ENCODE measurements around the gene TAB2. TPM values are rescaled to one million over a fixed set of nuclear protein-coding genes. Genes with fewer than 3 reads are reported as not detected.

Gene TAB2
- total and polyA plus RNA-seq, 9 of the 15 experiments (the other 6 are each of a cell fraction or from before 2014, with no cell fraction given) = 9.1 to 38.3 (median 18.6) TPM

DNA sequence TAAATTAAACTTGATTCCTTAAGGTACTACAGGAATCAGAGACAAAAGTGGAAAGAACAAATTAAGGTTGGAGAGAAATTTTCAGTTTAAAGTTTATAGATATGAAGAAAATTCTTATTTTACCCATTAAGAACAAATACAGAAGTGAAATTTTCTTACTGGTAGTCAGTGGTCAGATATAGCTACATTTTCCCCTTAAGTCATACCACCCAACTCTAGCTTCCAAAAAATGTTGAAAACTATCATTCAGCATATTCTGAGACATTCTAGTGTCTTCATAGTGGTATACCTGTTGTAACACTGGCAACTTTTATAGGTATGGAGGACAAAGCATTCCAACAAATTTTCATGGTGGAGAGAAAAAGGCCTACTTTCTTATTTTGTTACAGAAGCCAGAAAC lies 67.0 kb downstream of the TAB2 start:
- Histone ChIP-seq H3K79me2 (ENCODE audit: control insufficient read depth, insufficient read depth, low read length) (no peaks in the 10 kb centered on the region), H2AFZ (ENCODE audit: low read depth, low read length) (no peak overlapping the region), H3K4me2 (ENCODE audit: insufficient read depth, low read length) (no peak overlapping the region), H4K20me1 (replicated peaks; ENCODE audit: control insufficient read depth, insufficient read depth, low read length) (no peaks in the 10 kb centered on the region), H3K9me1 (ENCODE audit: control insufficient read depth, insufficient read depth, low read length) (no peaks in the 10 kb centered on the region), H3K4me3 (no peak overlapping the region), H3K27me3 (ENCODE audit: control insufficient read depth in 2 of 2, insufficient read depth in 2 of 2, low read length in 2 of 2) (no peaks in the 10 kb centered on the region), H3K27ac (ENCODE audit: extremely low read depth, low read depth, low read length) (no peak overlapping the region), H3K36me3 (ENCODE audit: control insufficient read depth, insufficient read depth, low read length) (peaks cover 13% of the 10 kb centered on the region; the same call in 2 of the 3 replicates), H3K9ac (ENCODE audit: insufficient read depth in 1 of 2, low read depth in 2 of 2, low read length in 2 of 2) (no peak overlapping the region), H3K9me3 (replicated peaks; ENCODE audit: control insufficient read depth, insufficient read depth, low read depth, low read length) (no peaks in the 10 kb centered on the region), H3K4me1 (replicated peaks in 1 of 2; ENCODE audit: control insufficient read depth in 2 of 2, insufficient read depth in 2 of 2, low read length in 2 of 2) (no peaks in the 10 kb centered on the region)
- ATAC-seq = no peak
- no peak for FAIRE-seq
- CTCF ChIA-PET (ENCODE audit: low intra/inter-chr PET ratio) = no interaction called here
- POLR2A ChIA-PET = interaction anchor here (0.7 kb wide), 1 partner anchor 19 kb away, joined by 3 read pairs; no protein-coding TSS in a partner anchor
- intact Hi-C loops (cut with micrococcal nuclease) = no loop called here
- no TSS peak for BruUV-seq (replicated peaks)
- in situ Hi-C loops (cut with MboI) = no loop called here
- DNase-seq (ENCODE audit: extremely low read depth in 1 of 4, low spot score in 3 of 4) = no peak
- TF ChIP-seq GATA2 (CRISPR knock-in tag; IDR thresholded peaks at IDR 0.05) (no peak), SRSF9 (IDR thresholded peaks at IDR 0.05; ENCODE audit: borderline replicate concordance, low read depth, low read length) (no peak), TRIM24 (IDR thresholded peaks at IDR 0.05) (no peak), GATAD2B (IDR thresholded peaks at IDR 0.05; ENCODE audit: borderline replicate concordance) (no peak), KDM1A (IDR thresholded peaks at IDR 0.05) (no peak), GABPB1 (CRISPR knock-in tag; IDR thresholded peaks at IDR 0.05) (no peak), ARID1B (IDR thresholded peaks at IDR 0.05) (no peak), CBX3 (IDR thresholded peaks at IDR 0.05; ENCODE audit: borderline replicate concordance in 1 of 2, low read length in 2 of 2) (no peak)
- TF ChIP-seq, protein P1, sequence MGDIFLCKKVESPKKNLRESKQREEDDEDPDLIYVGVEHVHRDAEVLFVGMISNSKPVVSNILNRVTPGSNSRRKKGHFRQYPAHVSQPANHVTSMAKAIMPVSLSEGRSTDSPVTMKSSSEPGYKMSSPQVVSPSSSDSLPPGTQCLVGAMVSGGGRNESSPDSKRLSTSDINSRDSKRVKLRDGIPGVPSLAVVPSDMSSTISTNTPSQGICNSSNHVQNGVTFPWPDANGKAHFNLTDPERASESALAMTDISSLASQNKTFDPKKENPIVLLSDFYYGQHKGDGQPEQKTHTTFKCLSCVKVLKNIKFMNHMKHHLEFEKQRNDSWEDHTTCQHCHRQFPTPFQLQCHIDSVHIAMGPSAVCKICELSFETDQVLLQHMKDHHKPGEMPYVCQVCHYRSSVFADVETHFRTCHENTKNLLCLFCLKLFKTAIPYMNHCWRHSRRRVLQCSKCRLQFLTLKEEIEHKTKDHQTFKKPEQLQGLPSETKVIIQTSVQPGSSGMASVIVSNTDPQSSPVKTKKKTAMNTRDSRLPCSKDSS (IDR thresholded peaks at IDR 0.05; ENCODE audit: low read depth, partially characterized antibody) = no peak
- TF ChIP-seq, protein P2, sequence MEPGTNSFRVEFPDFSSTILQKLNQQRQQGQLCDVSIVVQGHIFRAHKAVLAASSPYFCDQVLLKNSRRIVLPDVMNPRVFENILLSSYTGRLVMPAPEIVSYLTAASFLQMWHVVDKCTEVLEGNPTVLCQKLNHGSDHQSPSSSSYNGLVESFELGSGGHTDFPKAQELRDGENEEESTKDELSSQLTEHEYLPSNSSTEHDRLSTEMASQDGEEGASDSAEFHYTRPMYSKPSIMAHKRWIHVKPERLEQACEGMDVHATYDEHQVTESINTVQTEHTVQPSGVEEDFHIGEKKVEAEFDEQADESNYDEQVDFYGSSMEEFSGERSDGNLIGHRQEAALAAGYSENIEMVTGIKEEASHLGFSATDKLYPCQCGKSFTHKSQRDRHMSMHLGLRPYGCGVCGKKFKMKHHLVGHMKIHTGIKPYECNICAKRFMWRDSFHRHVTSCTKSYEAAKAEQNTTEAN (CRISPR knock-in tag; IDR thresholded peaks at IDR 0.05) = no peak
- TF ChIP-seq, protein P3, sequence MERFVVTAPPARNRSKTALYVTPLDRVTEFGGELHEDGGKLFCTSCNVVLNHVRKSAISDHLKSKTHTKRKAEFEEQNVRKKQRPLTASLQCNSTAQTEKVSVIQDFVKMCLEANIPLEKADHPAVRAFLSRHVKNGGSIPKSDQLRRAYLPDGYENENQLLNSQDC (CRISPR knock-in tag; IDR thresholded peaks at IDR 0.05) = no peak
- TF ChIP-seq, protein P4, sequence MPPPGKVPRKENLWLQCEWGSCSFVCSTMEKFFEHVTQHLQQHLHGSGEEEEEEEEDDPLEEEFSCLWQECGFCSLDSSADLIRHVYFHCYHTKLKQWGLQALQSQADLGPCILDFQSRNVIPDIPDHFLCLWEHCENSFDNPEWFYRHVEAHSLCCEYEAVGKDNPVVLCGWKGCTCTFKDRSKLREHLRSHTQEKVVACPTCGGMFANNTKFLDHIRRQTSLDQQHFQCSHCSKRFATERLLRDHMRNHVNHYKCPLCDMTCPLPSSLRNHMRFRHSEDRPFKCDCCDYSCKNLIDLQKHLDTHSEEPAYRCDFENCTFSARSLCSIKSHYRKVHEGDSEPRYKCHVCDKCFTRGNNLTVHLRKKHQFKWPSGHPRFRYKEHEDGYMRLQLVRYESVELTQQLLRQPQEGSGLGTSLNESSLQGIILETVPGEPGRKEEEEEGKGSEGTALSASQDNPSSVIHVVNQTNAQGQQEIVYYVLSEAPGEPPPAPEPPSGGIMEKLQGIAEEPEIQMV (tag; conservative IDR thresholded peaks at IDR 0.05; ENCODE audit: low read depth) = no peak
